Prostate gland (tissue), 2 donors: ENCODE data around the gene LRRC73.

Experiments
- CTCF ChIP-seq, 4 experiments: fragments of 200-600 bp in 2 of 4; fragments of 450-650 bp in 2 of 4; sonication (generic) in 2 of 4; IDR thresholded peaks; 1 replicate in 3 of 4; 2 replicates in 1 of 4; pipeline ENCODE4 v1.5.1; 2016 to 2019; ENCODE audit warnings: antibody characterized with exemption in 4 of 4, mild to moderate bottlenecking in 2 of 4, moderate library complexity in 2 of 4
- POLR2AphosphoS5 ChIP-seq: sonication (generic); formaldehyde crosslinking; IDR thresholded peaks from one replicate; pipeline ENCODE4 v1.6.1; 2017; ENCODE audit warnings: antibody characterized with exemption

GRCh38 chr6:43503443-43503842 is 6.7 kb downstream of the LRRC73 start:
- TF ChIP-seq CTCF (IDR thresholded peaks at IDR 0.05): no peak
- TF ChIP-seq POLR2AphosphoS5: no peak
